Measurements from ENCODE around the gene KRTAP2-4. TPM values are rescaled to one million over a fixed set of nuclear protein-coding genes. Genes with fewer than 3 reads are reported as not detected.
"Not testable (repeated sequence)": the region's sequence is repeated elsewhere in the genome, so short reads cannot be mapped to it uniquely, and the experiment has no call there.

KRTAP2-4 gene
- total RNA-seq, 1 donor from 2014 or later = not detected

GRCh38 chr17:41064301-41064700 is 1.4 kb downstream of the KRTAP2-4 start:
- Mint-ChIP-seq H3K4me1 (ENCODE audit: unreplicated experiment) (peaks cover 48% of the 10 kb centered on the region), H3K4me3 (ENCODE audit: unreplicated experiment) (no peak overlapping the region), H3K27me3 (ENCODE audit: unreplicated experiment) (no peaks in the 10 kb centered on the region), H3K9me3 (ENCODE audit: unreplicated experiment) (no peaks in the 10 kb centered on the region), H3K36me3 (ENCODE audit: unreplicated experiment) (no peaks in the 10 kb centered on the region), H3K27ac (ENCODE audit: unreplicated experiment) (no peak overlapping the region)
- no peak for TF ChIP-seq CTCF (IDR thresholded peaks at IDR 0.05)
- DNase-seq (ENCODE audit: extremely low spot score, unreplicated experiment) = no peak

GRCh38 chr17:41063449-41063848 is 2.2 kb downstream of the KRTAP2-4 start:
- H3K27me3 Mint-ChIP-seq (ENCODE audit: unreplicated experiment) = no peaks in the 10 kb centered on the region
- H3K4me1 Mint-ChIP-seq (ENCODE audit: unreplicated experiment) = peaks cover 54% of the 10 kb centered on the region
- no peaks in the 10 kb centered on the region for H3K36me3 Mint-ChIP-seq (ENCODE audit: unreplicated experiment)
- no peak for TF ChIP-seq CTCF (IDR thresholded peaks at IDR 0.05)
- H3K27ac Mint-ChIP-seq (ENCODE audit: unreplicated experiment) = peak overlapping the region; percentile 90
- H3K4me3 Mint-ChIP-seq (ENCODE audit: unreplicated experiment) = no peak overlapping the region
- DNase-seq (ENCODE audit: extremely low spot score, unreplicated experiment) = no peak
- no peaks in the 10 kb centered on the region for H3K9me3 Mint-ChIP-seq (ENCODE audit: unreplicated experiment)

- peaks cover 6% of the 10 kb centered on the region for H3K9me3 Mint-ChIP-seq (ENCODE audit: unreplicated experiment)
- no peaks in the 10 kb centered on the region for H3K36me3 Mint-ChIP-seq (ENCODE audit: unreplicated experiment)
- peaks cover 49% of the 10 kb centered on the region for H3K4me1 Mint-ChIP-seq (ENCODE audit: unreplicated experiment)
- peak overlapping the region; percentile 90 for H3K27ac Mint-ChIP-seq (ENCODE audit: unreplicated experiment)
- no peak for DNase-seq (ENCODE audit: extremely low spot score, unreplicated experiment)
- TF ChIP-seq CTCF (IDR thresholded peaks at IDR 0.05) = no peak
- H3K27me3 Mint-ChIP-seq (ENCODE audit: unreplicated experiment) = no peaks in the 10 kb centered on the region
- H3K4me3 Mint-ChIP-seq (ENCODE audit: unreplicated experiment) = no peak overlapping the region
Measured at GRCh38 chr17:41061964-41062363, 3.7 kb downstream of the KRTAP2-4 start.

- TF ChIP-seq CTCF (IDR thresholded peaks at IDR 0.05) = no peak
- H3K36me3 Mint-ChIP-seq (ENCODE audit: unreplicated experiment) = no peaks in the 10 kb centered on the region
- peaks cover 49% of the 10 kb centered on the region for H3K4me1 Mint-ChIP-seq (ENCODE audit: unreplicated experiment)
- H3K27ac Mint-ChIP-seq (ENCODE audit: unreplicated experiment) = peak within 1 kb of the TSS; percentile 90
- H3K4me3 Mint-ChIP-seq (ENCODE audit: unreplicated experiment) = peak within 1 kb of the TSS; percentile 28
- no peaks in the 10 kb centered on the region for H3K27me3 Mint-ChIP-seq (ENCODE audit: unreplicated experiment)
- DNase-seq (ENCODE audit: extremely low spot score, unreplicated experiment) = no peak
- H3K9me3 Mint-ChIP-seq (ENCODE audit: unreplicated experiment) = peaks cover 6% of the 10 kb centered on the region
Measured at GRCh38 chr17:41060052-41060604, 5.6 kb downstream of the KRTAP2-4 start, which contains the start of gene KRTAP2-3. KRTAP2-3 (minus strand) TSS chr17:41060114; CDS start chr17:41060050, 64 bp downstream.

GRCh38 chr17:41059276-41060051 is 6.2 kb downstream of the KRTAP2-4 start:
- not testable (repeated sequence) for H3K4me3 Mint-ChIP-seq (ENCODE audit: unreplicated experiment); DNase-seq (ENCODE audit: extremely low spot score, unreplicated experiment)
- peak overlapping the region; percentile 90 for H3K27ac Mint-ChIP-seq (ENCODE audit: unreplicated experiment)

More at GRCh38 chr17:41059276-41060051, 6.2 kb downstream of the KRTAP2-4 start:
- H3K36me3 Mint-ChIP-seq (ENCODE audit: unreplicated experiment); H3K27me3 Mint-ChIP-seq (ENCODE audit: unreplicated experiment); H3K9me3 Mint-ChIP-seq (ENCODE audit: unreplicated experiment): not testable (repeated sequence)
- peaks cover 49% of the 10 kb centered on the region for H3K4me1 Mint-ChIP-seq (ENCODE audit: unreplicated experiment)

Data from osteocyte (in vitro differentiated cells).